Tibial nerve (tissue), 4 donors: Measurements from ENCODE around the gene GET3. TPM values are rescaled to one million over a fixed set of nuclear protein-coding genes. Genes with fewer than 3 reads are reported as not detected.
"Not testable (repeated sequence)": the region's sequence is repeated elsewhere in the genome, so short reads cannot be mapped to it uniquely, and the experiment has no call there.

Source experiments
- DNase-seq, 2 donors: peaks; one replicate each; pipeline ENCODE4 v3.0.0-alpha.2; 2019; ENCODE audit warnings: low spot score in 2 of 2
- H3K27ac ChIP-seq, 4 donors: fragments of 200-600 bp; sonication (generic) in 3 of 4; one replicate each; pipeline ENCODE4 v1.5.1; 2017 to 2019; ENCODE audit warnings: mild to moderate bottlenecking in 1 of 4
- H3K27me3 ChIP-seq, 2 donors: fragments of 200-600 bp; sonication (generic) in 1 of 2; one replicate each; pipeline versions ENCODE4 v1.5.1 to v1.6.0; 2017 to 2019
- H3K36me3 ChIP-seq, 3 donors: fragments of 200-600 bp; sonication (generic); one replicate each; pipeline ENCODE4 v1.5.1; 2018 to 2019
- H3K4me1 ChIP-seq, 4 donors: fragments of 200-600 bp; sonication (generic) in 3 of 4; one replicate each; pipeline ENCODE4 v1.5.1; 2017 to 2019
- H3K4me3 ChIP-seq, 4 donors: fragments of 200-600 bp; sonication (generic) in 3 of 4; one replicate each; pipeline ENCODE4 v1.5.1; 2017 to 2019; ENCODE audit warnings: mild to moderate bottlenecking in 1 of 4, moderate library complexity in 1 of 4
- H3K9me3 ChIP-seq, 4 donors: fragments of 200-600 bp; sonication (generic) in 3 of 4; one replicate each; pipeline ENCODE4 v1.5.1; 2017 to 2019
- CTCF ChIP-seq, 5 experiments: fragments of 200-600 bp in 3 of 5; fragments of 450-650 bp in 2 of 5; sonication (generic) in 3 of 5; IDR thresholded peaks; one replicate each; pipeline ENCODE4 v1.5.1; 2016 to 2019; ENCODE audit warnings: antibody characterized with exemption in 5 of 5, mild to moderate bottlenecking in 3 of 5, moderate library complexity in 2 of 5
- EP300 ChIP-seq, 2 donors: sonication (generic); formaldehyde crosslinking; IDR thresholded peaks; one replicate each; pipeline ENCODE4 v1.6.1; 2017; ENCODE audit warnings: antibody characterized with exemption in 2 of 2, mild to moderate bottlenecking in 1 of 2
- POLR2A ChIP-seq, 2 donors: fragments of 450-650 bp; IDR thresholded peaks; one replicate each; pipeline ENCODE4 v1.6.1; 2017; ENCODE audit warnings: antibody characterized with exemption in 2 of 2, mild to moderate bottlenecking in 2 of 2, moderate library complexity in 2 of 2
- WGBS, 2 donors: methylation state at CpG; one replicate each; pipeline ENCODE4 v1.1.5; 2018; 5-methylcytosine and 5-hydroxymethylcytosine counted together
- total RNA-seq, 4 donors: library from RNA; depleted of rRNA; stranded (reverse); fragments of >200 nt; gene quantifications; one replicate each; pipeline ENCODE4 v1.1.0, GENCODE V29; 2016

The GET3 gene
- total RNA-seq, 4 donors from 2014 or later = 22.6 to 40.4 (median 36.3) TPM

GRCh38 chr19:12695096-12695495 is 42.2 kb upstream of the GET3 start:
- no peaks in the 10 kb centered on the region for H3K27me3 ChIP-seq
- H3K36me3 ChIP-seq = peaks cover 0 to 22% (median 0%) of the 10 kb centered on the region in 3 donors
- no peaks in the 10 kb centered on the region for H3K9me3 ChIP-seq
- H3K4me3 ChIP-seq = peak overlapping the region in 1 of 4 donors; percentile 82
- 77 to 85% methylated on average over 2 of the region's 2 CpGs for WGBS, 2 donors
- no peak overlapping the region for H3K27ac ChIP-seq
- DNase-seq = no peak
- TF ChIP-seq EP300 (IDR thresholded peaks at IDR 0.05) = no peak
- TF ChIP-seq POLR2A (IDR thresholded peaks at IDR 0.05) = no peak
- TF ChIP-seq CTCF (IDR thresholded peaks at IDR 0.05) = no peak
- peaks cover 0 to 23% (median 11%) of the 10 kb centered on the region in 4 donors for H3K4me1 ChIP-seq

- no peak for DNase-seq
- Histone ChIP-seq H3K9me3 (no peaks in the 10 kb centered on the region), H3K4me1 (peaks cover 0 to 23% (median 11%) of the 10 kb centered on the region in 4 donors), H3K27ac (no peak overlapping the region), H3K36me3 (peaks cover 0 to 22% (median 0%) of the 10 kb centered on the region in 3 donors), H3K4me3 (peak overlapping the region; percentile 46 to 86 (median 74)), H3K27me3 (no peaks in the 10 kb centered on the region)
- 78 to 100% methylated on average over 1 of the region's 1 CpG for WGBS, 2 donors
- TF ChIP-seq EP300 (IDR thresholded peaks at IDR 0.05) (no peak), POLR2A (IDR thresholded peaks at IDR 0.05) (no peak), CTCF (IDR thresholded peaks at IDR 0.05) (no peak)
These were observed 41.8 kb upstream of the GET3 start for GRCh38 chr19:12695514-12695913.

DNA sequence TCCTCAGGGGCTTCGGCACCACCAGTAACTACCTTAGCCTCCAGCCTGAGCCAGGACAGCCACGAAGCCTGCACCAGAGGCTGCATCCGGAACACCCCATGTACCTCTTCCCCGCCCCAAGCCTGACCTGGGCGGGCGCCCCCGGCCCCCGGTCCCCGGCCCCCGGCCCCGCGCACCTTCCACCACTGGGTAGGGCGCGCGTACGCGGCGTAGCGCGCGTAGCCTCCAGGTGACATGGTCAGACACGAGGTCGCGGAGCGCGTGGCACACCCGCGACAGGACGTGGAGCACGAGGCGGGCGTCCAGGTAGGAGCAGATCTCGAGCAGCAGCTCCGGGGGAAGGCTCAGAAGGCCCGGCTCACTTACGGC is 41.3 kb upstream of the GET3 start:
- WGBS, 2 donors = 0 to 5% methylated on average over 9 to 23 of the region's 36 CpGs
- peak overlapping the region in 2 of 4 donors; percentile 89 to 90 for H3K27ac ChIP-seq

GRCh38 chr19:12696366-12697335 is 40.6 kb upstream of the GET3 start, which contains the start of gene FBXW9:
TSS of gene FBXW9 (minus strand) at chr19:12696631. CDS start at chr19:12696581, 50 bp downstream.
- Histone ChIP-seq H3K4me1 (peaks cover 0 to 23% (median 11%) of the 10 kb centered on the region in 4 donors), H3K27ac (peak within 1 kb of the TSS; percentile 37 to 90 (median 89)), H3K36me3 (peaks cover 0 to 33% (median 6%) of the 10 kb centered on the region in 3 donors), H3K9me3 (no peaks in the 10 kb centered on the region), H3K4me3 (peak within 1 kb of the TSS; percentile 46 to 86 (median 74)), H3K27me3 (no peaks in the 10 kb centered on the region)
- WGBS, 2 donors = 7 to 9% methylated on average over 42 to 52 of the region's 59 CpGs
- DNase-seq = peak; percentile 97 to 100
- TF ChIP-seq POLR2A (IDR thresholded peaks at IDR 0.05) (peak in 1 of 2 donors; percentile 48), CTCF (IDR thresholded peaks at IDR 0.05) (peak in 1 of 5 experiments; percentile 37), EP300 (IDR thresholded peaks at IDR 0.05) (peak; percentile 93 to 96)

More for the DNA sequence above, 41.3 kb upstream of the GET3 start:
- Histone ChIP-seq H3K4me3 (peak overlapping the region; percentile 46 to 86 (median 74)), H3K27me3 (no peaks in the 10 kb centered on the region), H3K36me3 (peaks cover 0 to 26% (median 2%) of the 10 kb centered on the region in 3 donors), H3K9me3 (no peaks in the 10 kb centered on the region), H3K4me1 (peaks cover 0 to 23% (median 11%) of the 10 kb centered on the region in 4 donors)
- DNase-seq = no peak
- TF ChIP-seq EP300 (IDR thresholded peaks at IDR 0.05) (no peak), CTCF (IDR thresholded peaks at IDR 0.05) (no peak), POLR2A (IDR thresholded peaks at IDR 0.05) (no peak)

GRCh38 chr19:12697425-12697824 is 39.9 kb upstream of the GET3 start:
- not testable (repeated sequence) for DNase-seq, H3K9me3 ChIP-seq, H3K4me3 ChIP-seq, H3K27ac ChIP-seq, H3K27me3 ChIP-seq
- 95 to 97% methylated on average over 22 of the region's 22 CpGs for WGBS, 2 donors
- Histone ChIP-seq H3K4me1 (peaks cover 0 to 23% (median 11%) of the 10 kb centered on the region in 4 donors), H3K36me3 (peaks cover 0 to 40% (median 13%) of the 10 kb centered on the region in 3 donors)
